HG03520 (cell line): ENCODE results near the gene MAN1A1.
A peak's percentile ranks its signal among the peaks of the same experiment; 100 is the strongest.

Source experiments
- ATAC-seq: cut with Tn5 transposase; IDR thresholded peaks from one replicate; pipeline ENCODE4 v1.9.1; 2021; ENCODE audit warnings: mild to moderate bottlenecking, moderate library complexity; ENCODE audit not compliant: unreplicated experiment

MAN1A1 gene

DNA sequence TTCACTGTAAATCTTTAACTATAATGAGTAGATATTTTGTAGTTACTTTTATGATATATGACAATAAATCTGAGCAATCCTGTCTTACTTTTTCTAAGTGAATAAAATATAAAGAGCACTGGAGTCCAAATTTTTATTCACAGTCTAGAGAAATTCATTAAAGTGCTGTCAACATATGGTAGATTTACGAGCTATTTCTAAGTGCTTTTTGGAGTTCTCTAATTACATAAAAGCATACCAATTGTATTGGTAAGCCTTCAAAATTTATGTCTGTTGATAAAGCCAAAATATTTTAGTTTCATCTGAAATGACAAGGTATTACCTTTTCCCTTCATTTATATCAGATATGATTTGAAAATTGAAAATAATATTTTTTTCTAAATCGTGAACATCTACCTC is 75.4 kb downstream of the MAN1A1 start:
- no peak for ATAC-seq

DNA sequence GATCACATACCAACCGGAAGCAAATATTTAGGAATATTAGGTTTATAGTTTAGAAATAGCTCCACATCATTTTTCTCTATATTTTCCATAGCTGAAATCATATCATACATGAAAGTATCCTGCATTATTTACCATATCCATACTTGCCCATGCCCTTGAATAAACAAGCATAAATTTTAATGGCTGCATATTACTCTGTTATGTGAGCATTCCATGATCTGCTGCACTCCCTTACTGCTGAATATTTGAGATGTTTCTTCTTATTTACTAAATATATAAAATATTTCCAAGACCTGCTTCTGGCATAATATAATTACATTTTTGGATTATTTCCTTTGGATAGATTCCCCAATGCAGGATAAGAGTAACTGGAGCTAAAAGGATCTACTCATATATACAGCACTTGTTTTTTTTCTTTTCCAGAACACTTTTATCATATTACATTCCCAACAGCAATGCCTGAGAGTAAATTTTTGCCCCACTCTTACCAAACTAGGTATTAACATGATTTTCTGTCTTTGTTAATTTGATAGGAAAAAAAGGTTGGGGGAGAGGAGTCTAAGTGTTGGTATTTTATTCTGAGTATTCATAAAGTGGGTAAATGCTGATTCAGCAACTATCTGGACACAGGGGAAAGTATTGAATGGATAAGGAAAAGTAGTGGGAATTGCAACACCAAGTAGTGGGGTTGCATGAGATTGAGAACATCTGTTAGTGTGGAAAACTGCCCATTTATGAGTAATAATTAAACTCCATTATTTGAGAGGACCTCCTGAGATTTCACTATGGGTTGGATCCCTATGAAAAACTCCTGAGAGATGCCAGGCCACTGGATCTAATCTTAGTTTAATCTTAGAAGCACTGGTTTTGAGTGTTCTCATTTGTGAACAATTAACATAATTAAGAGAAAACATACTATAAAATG is 76.0 kb downstream of the MAN1A1 start:
- ATAC-seq, result no peak

DNA sequence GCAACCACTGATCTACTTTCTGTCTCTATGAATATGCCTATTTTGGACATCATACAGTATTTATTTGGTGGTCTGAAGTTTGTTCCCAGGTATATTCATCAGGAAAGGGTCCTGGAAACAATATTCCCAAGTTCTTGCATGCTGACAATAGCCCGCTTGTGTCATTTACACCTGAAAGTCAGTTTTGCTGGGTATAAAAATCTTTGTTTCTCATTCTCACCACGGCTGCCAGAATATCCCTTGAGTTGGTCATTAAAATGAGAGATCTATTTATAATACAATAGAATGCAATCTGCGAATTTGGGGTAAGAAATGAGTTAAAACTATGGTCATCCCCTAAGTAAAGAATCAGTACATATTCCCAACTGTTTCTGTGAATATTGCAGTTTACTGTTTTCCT is 79.0 kb downstream of the MAN1A1 start:
- no peak for ATAC-seq

DNA sequence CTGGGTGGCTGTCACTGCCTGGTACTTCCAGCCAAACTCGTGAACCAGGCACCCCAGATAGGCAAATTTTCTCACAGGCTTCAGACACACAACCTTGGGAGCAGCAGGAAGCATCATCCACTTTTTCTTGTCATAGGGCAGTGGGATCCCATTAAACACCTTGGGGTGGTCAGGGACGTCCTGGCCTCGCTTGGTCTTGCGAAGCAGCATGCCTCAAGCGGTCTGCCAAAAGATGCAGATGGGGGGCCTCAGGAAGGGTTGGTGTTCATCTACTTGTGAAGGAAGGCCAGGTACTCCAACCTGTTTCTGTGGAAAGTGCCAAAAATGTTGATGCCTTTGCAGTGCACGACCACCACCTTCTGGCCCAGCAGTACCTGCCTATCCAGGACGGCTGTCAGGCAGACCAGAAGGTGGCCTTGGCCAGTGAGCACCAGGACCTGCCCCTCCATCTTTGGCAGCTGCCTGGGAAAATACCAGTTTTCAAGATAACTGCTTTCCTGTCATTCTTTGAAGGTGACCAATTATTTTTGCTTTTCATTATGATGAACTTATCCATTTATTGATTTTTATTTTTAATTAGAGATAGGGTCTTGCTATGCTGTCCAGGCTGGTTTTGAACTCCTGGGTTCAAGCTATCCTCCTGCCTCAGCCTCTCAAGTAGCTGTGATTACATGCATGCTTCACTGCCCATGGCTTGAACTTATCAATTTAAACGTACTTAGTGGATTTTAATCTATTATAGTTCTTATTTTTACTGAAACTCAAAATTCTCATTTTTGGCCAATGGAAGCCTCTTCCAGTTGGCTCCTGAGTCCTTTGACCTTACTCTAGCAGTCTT is 80.1 kb downstream of the MAN1A1 start:
- no peak for ATAC-seq

DNA sequence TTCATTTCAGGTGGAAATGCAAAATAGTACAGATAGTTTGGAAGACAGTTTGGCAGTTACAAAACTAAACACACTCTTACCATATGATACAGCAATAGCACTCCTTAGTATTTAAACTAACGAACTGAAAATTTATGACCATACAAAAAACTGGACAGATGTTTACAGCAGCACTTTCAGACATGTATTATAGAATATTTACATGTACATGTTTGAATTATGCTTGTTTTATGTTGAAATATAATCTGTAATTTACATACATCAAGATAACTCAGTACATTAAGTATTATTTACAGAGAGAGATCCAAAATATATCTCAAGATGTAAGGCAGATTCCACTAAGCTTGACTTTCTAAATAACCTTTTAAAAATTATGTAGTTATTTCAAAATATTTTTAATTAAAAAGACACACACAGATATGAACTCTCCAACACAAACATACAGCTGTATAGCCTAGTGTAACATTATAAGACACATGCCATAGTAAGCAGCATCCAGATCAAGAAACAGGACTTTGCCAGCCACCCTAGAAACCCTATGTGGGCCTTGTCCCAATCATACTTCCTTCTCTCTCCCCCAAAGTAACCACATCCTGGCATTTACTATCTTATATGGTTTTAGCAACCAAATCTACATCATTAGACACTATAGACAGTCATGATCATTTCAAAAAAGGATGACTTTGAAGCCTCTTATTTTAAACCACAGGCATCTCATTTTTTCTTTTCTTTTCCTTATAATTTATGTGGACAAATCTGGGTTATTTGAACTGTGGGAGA is 82.2 kb downstream of the MAN1A1 start:
- no peak for ATAC-seq

DNA sequence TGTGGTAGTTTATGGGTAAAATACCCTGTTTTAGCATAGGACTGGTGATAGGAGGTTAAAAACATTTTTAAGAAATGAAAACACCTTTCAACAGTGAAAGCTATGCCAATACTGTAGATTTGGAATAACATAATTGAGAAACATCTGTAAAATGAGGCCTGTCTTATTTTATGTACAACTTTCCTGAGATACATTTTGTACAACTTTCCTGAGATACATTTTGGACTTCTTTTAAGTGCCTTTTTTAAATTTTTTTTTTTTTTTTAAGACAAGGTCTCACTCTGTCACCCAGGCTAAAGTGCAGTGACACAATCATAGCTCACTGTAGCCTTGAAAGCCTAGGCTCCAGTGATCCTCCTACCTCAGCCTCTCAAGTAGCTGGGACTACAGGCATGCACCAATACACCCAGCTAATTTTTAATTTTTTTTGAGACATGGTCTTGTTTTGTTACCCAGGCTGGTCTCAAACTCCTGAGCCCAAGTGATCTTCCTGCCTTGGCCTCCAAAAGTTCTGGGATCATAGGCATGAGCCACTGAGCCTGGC is 84.6 kb downstream of the MAN1A1 start:
- ATAC-seq, result no peak

DNA sequence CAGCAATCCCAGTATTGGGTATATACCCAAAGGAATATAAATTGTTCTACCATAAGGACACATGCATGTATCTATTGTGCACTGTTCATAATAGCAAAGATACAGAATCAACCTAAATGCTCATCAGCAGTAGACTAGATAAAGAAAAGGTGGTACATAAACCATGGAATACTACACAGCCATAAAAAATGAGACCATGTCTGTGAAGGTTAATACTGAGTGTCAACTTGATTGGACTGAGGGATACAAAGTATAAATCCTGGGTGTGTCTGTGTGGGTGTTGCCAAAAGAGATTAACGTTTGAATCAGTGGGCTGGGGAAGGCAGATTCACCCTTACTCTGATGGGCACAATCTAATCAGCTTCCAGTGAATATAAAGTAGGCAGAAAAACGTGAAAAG is 86.9 kb downstream of the MAN1A1 start:
- ATAC-seq, result no peak

DNA sequence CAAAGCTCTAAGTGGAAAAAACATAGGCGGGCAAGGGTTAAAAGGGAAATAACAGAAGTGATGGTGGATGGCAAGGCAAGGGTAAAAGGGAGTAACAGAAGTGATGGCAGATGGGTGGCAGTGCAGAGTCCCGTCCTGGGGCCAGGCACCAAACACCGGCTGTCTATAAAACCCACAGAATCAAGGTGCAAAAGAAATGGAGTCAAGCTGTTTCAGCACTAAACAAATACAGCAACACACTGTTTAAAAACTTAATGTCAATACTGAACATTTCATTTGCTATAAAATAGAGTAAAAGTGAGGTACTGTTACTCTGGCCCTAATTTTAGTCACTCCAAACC is 87.6 kb downstream of the MAN1A1 start:
- ATAC-seq, result no peak

DNA sequence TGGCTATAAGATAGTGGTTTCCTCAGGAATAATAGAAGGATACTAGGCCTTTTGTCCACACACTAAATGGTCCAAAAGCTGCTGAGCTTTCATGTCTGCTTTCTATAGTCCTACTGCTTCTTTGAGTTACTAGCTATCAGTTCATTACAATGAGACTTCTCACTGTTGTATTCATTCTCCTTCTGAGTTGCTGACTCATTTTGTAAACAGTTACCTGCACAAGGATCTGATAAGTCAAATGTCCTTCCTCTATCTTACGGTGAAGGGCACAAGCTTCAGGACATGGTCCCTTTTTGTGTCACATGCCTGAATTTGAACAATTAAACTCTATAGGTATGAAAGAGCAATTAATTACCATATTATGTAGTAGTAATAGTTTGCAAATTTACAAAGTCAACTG is 90.5 kb downstream of the MAN1A1 start:
- peak; percentile 42 for ATAC-seq

DNA sequence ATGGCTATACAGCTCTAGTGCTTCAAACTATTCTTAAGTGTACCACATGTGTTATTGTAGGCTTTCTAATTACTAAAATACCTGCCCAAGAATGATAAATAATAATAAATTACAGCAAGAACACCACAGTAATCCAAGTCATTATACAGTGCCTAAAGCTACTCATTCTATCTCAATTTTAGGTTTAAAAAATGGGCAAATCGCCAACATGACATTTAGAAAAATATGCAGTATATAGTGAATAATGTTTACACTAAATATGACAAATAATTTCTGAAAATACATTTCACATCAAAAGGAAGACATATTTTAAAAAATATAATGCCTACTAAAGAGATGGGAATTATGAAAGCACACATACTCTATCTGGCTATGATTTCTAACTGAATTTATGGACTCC is 91.8 kb downstream of the MAN1A1 start:
- no peak for ATAC-seq

DNA sequence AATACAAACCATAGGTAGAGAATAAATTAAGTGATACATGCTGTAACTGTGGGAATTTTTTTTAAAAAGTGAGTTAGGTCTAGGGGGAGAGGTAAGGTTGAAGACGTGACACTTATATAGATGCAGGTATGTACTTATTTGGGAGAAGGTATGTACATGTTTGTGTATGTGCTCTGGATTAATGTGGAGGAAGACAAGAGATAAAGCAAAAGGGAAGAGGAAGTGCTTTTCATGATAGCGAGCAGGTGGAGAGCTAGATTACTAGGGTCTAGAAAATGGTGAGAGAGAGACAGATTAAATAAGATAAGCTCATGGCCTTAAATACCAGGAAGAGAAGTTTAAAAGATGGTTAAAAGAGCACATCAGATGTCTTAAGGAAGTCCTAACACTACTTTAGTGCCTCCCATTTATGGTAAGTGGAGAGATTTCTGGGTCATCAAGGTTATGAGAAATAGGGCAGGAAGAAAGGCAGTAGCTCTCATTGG is 92.5 kb downstream of the MAN1A1 start:
- ATAC-seq, result no peak

DNA sequence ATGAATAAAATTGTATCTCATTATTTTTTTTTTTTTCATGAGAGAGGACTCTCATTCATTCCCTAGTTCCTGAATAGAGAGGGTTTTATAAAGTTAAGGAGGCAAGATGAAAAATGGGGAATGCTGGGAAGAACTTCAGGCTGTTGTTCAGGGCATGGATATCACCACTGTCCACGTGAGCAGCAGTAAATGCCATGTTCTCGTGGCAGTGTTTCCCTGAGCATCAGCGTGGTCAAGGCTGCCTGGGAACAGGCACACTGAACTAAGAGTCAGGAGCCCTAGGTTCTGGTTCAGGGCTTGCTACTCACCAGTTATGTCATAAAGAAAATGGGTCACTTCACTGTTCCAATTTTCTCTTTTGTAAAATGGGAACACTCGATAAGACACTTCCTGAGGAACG is 93.2 kb downstream of the MAN1A1 start:
- ATAC-seq, result no peak

DNA sequence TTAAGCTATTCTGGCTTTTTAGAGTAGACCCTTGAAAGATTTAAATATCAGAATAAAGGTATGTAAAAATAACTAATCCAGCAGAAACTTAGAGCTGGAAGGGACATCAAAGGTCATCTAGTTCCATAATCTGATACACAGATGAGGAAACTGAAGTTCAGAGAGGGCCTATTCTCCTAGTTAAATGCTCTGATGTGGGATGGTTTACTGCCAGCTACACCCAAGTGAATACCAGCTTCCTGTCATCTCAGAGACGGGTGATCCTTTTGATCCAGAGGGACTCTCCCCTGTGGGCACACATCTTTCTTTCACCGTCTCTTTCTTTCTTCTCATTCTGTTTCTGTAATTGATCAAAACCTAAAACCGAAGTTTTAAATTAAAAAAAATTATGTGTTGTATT is 94.1 kb downstream of the MAN1A1 start:
- ATAC-seq, result no peak

DNA sequence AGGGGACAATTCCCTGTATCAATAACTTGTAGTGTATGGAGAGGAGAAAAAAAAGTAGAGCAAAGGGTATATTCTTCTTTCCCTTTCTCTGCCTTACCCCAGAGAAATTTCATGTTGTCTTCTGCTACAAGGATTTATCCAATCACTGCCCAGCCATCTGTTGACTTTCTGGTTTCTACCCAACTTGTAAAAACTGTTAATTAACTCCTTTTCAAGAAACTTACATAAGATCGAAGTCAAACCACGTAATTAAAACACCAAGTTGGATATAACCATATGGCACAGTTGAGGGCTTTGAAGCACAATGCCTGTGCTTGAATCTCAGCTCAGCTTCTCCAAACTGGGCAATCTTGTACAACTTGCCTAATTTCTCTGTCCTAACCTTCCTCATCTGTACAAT is 99.5 kb downstream of the MAN1A1 start:
- ATAC-seq, result no peak

DNA sequence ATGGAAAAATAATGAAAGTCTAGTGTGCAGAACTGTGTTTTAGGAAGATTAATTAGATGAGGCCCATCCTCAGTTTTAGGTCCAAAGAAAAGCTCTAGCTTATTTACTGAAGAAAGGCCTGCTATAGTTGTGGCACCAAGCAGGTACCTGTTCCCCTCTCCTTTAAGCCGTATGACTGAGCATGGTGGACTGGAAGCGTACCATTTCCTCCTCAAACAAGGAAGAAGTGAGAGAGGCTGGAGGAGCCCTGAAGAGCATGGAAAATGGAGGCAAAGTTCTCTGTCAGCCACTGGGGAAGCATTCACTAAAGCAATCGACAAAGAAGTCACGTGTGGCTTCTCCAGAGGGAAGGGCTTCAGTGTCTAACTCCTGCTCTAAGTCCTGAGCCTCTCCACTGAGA is 100.2 kb downstream of the MAN1A1 start:
- no peak for ATAC-seq

DNA sequence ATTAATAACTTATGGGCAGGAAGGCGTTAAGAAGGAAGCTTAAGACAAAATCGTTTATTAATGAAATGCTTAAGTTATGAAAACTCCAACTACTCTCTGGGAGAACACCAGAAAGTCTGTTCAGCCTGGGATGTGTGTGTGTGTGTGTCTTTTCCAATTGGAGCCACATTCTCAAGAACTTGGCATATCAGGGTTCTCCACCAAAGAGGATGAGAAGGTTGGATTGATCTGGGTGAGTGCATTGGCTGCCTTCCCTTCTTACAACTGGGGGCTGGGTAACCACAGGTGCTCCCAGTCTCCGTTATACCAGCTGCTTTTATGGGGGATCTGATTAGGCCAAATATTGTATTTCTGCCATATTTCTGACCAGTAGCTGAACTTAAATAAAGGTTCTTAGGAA is 102.1 kb downstream of the MAN1A1 start:
- no peak for ATAC-seq

DNA sequence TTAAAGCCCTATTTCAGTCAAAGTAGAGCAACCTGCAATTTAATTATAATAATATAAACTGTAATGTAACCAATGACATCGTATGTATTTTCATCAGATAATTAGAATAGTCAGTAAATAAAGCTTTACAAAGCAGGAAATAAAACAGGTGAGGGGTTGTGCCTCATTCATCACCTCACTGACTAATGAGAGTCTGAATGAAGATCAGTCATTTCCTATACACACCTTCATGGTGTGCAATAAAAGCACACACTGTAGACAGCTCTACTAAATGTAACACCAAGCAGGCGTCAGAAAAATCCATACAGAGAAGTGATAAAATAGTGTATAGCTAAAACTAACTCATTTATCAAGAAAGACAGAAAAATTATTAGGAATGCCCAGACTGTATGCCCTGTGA is 105.9 kb downstream of the MAN1A1 start:
- ATAC-seq, result no peak

DNA sequence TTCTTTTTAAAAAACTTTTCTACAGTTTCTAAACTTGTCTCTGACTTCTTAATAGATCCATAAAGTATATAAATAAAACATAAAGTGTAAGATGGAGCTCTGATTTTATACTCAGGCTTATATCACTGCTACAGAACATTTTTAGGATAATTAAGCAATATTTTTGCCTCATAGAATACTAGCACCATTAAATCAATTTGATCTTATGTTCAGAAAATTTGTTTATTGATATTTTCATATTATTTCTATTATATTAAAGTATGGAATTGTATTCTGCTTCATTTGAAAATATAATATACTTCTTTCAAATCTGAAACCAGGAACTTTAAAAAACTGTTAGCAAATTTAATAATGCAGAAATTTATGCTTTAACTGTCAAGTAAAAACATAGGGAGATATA is 106.5 kb downstream of the MAN1A1 start:
- ATAC-seq, result no peak

DNA sequence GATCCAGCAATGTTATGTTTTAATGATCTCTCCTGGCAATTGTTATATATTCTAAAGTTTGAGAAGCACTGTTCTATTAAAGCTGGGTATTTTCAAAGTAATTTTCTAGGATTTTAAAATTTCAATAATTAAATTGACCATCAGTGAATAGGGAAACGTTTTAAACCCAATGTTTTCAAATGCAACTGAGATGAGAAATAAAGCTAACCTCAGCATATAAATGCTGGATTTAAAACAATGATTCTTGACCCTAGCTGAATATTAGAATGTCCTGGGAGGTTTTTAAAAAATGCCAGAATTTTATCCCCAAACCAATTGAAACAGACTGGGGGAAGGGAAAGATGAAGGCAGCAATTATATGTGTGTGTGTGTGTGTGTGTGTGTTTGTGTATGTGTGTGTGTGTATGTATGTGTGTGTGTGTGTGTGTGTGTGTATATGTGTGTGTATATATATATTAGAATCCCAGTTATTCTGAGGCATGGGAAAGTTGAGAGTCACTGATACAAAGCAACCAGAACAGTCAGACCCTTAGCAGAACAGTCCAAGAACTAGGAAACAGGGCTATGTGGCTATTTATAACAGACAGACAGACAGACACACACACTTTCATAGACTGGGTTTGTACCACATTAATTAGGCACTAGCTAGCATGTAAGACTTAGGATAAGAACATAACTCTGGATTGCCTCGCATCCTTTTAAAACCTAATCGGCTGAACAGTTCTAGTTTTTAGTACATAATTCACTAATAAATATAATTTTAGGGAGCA is 107.8 kb downstream of the MAN1A1 start:
- ATAC-seq, result no peak

DNA sequence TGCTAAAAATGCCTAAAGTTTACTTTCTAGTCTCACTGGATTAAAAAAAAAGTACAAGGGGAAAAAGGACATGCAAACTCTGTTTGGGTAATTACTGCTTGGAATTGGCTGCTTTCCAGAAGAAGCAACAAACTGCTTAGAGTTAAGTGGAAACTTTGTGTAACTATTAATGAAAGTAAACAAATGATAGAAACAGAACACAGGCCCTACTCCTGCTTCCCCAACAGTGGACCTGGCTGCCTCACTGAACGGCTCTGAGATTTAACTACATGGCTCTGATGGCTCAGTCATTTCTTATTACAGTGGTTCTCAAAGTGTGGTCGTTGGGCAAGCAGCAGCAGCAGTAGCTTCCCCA is 108.5 kb downstream of the MAN1A1 start:
- peak; percentile 54 for ATAC-seq
